H9 (cell line): ENCODE data around the gene MTMR12. TPM values are rescaled to one million over a fixed set of nuclear protein-coding genes. Genes with fewer than 3 reads are reported as not detected.

Source experiments
- DNase-seq: peaks from one replicate; pipeline ENCODE4 v3.0.0-alpha.2; 2017
- H2AFZ ChIP-seq: one replicate; pipeline ENCODE4 v1.6.1; 2013; ENCODE audit warnings: mild to moderate bottlenecking, low read length, control low read depth, moderate library complexity
- H2AK5ac ChIP-seq: 2 replicates; pipeline ENCODE4 v1.6.1; 2013; ENCODE audit warnings: low read length, control low read depth, mixed read lengths; ENCODE audit not compliant: insufficient read length
- H2BK120ac ChIP-seq: one replicate; pipeline ENCODE4 v1.6.1; 2013; ENCODE audit warnings: low read depth, mild to moderate bottlenecking, low read length, control low read depth, inconsistent platforms; ENCODE audit not compliant: poor library complexity, severe bottlenecking
- H2BK12ac ChIP-seq: 2 replicates; pipeline ENCODE4 v1.6.1; 2013; ENCODE audit warnings: low read length, control low read depth, mixed read lengths, low read depth; ENCODE audit not compliant: insufficient read length
- H2BK15ac ChIP-seq: 2 replicates; pipeline ENCODE4 v1.6.1; 2013; ENCODE audit warnings: low read depth, low read length, control low read depth
- H2BK20ac ChIP-seq: one replicate; pipeline ENCODE4 v1.6.1; 2013; ENCODE audit warnings: low read depth, mild to moderate bottlenecking, low read length, control low read depth, inconsistent platforms; ENCODE audit not compliant: poor library complexity, severe bottlenecking
- H2BK5ac ChIP-seq: 2 replicates; pipeline ENCODE4 v1.6.1; 2013; ENCODE audit warnings: low read length, control low read depth, mixed read lengths; ENCODE audit not compliant: insufficient read length
- H3K14ac ChIP-seq: 2 replicates; pipeline ENCODE4 v1.6.1; 2013; ENCODE audit warnings: low read length, control low read depth; ENCODE audit not compliant: insufficient read depth
- H3K18ac ChIP-seq: 2 replicates; pipeline ENCODE4 v1.6.1; 2013; ENCODE audit warnings: low read depth, mild to moderate bottlenecking, mixed read lengths, low read length, control low read depth; ENCODE audit not compliant: insufficient read length
- H3K23ac ChIP-seq: 2 replicates; pipeline ENCODE4 v1.6.1; 2013; ENCODE audit warnings: low read length, control low read depth, mixed read lengths, low read depth; ENCODE audit not compliant: insufficient read length
- H3K23me2 ChIP-seq: 2 replicates; pipeline ENCODE4 v1.6.1; 2013; ENCODE audit warnings: low read depth, mild to moderate bottlenecking, mixed read lengths, low read length, control low read depth; ENCODE audit not compliant: insufficient read length, poor library complexity, severe bottlenecking
- H3K27ac ChIP-seq: 2 replicates; pipeline ENCODE4 v1.5.1; 2013; ENCODE audit warnings: low read length, control low read depth, mixed read lengths, low read depth; ENCODE audit not compliant: insufficient read length
- H3K27me3 ChIP-seq: 2 replicates; pipeline ENCODE4 v1.6.1; 2013; ENCODE audit warnings: low read length, control low read depth, inconsistent platforms; ENCODE audit not compliant: insufficient read depth
- H3K4ac ChIP-seq: 2 replicates; pipeline ENCODE4 v1.6.1; 2013; ENCODE audit warnings: low read depth, mild to moderate bottlenecking, control low read depth, inconsistent platforms, low read length, moderate library complexity
- H3K4me1 ChIP-seq: 2 replicates; pipeline ENCODE4 v1.6.1; 2013; ENCODE audit warnings: low read length, control low read depth, inconsistent platforms; ENCODE audit not compliant: insufficient read depth
- H3K4me2 ChIP-seq: 2 replicates; pipeline ENCODE4 v1.6.1; 2013; ENCODE audit warnings: low read length, control low read depth, mixed read lengths; ENCODE audit not compliant: insufficient read length, insufficient read depth
- H3K56ac ChIP-seq: 2 replicates; pipeline ENCODE4 v1.6.1; 2013; ENCODE audit warnings: low read depth, mild to moderate bottlenecking, mixed read lengths, low read length, control low read depth; ENCODE audit not compliant: insufficient read length
- H3K79me1 ChIP-seq: 2 replicates; pipeline ENCODE4 v1.6.1; 2013; ENCODE audit warnings: low read depth, mild to moderate bottlenecking, moderate library complexity, low read length, control low read depth, inconsistent platforms; ENCODE audit not compliant: insufficient read depth, poor library complexity, severe bottlenecking
- H3K79me2 ChIP-seq: 2 replicates; pipeline ENCODE4 v1.6.1; 2013; ENCODE audit warnings: low read length, control low read depth, inconsistent platforms; ENCODE audit not compliant: insufficient read depth
- H3K9ac ChIP-seq: 2 replicates; pipeline ENCODE4 v1.6.1; 2013; ENCODE audit warnings: low read length, control low read depth, mixed read lengths; ENCODE audit not compliant: insufficient read length; ENCODE audit errors: extremely low read depth
- H3K9me3 ChIP-seq: one replicate; pipeline ENCODE4 v1.6.1; 2013; ENCODE audit warnings: low read depth, low read length, inconsistent platforms; ENCODE audit not compliant: control insufficient read depth
- H3T11ph ChIP-seq: one replicate; pipeline ENCODE4 v1.6.1; 2013; ENCODE audit warnings: mild to moderate bottlenecking, low read length, control low read depth, inconsistent platforms
- H4K20me1 ChIP-seq: one replicate; pipeline ENCODE4 v1.6.1; 2013; ENCODE audit not compliant: control insufficient read depth, insufficient read length, insufficient read depth
- H4K5ac ChIP-seq: 2 replicates; pipeline ENCODE4 v1.6.1; 2013; ENCODE audit warnings: low read depth, mild to moderate bottlenecking, mixed read lengths, low read length, control low read depth; ENCODE audit not compliant: insufficient read length
- H4K8ac ChIP-seq: replicated peaks from 2 replicates; pipeline ENCODE4 v1.6.1; 2013; ENCODE audit warnings: low read length, control low read depth, mixed read lengths, low read depth; ENCODE audit not compliant: insufficient read length
- H4K91ac ChIP-seq: 2 replicates; pipeline ENCODE4 v1.6.1; 2013; ENCODE audit warnings: low read depth, mild to moderate bottlenecking, moderate library complexity, mixed read lengths, low read length, control low read depth; ENCODE audit not compliant: insufficient read length
- H3K27ac Mint-ChIP-seq, 3 experiments: 2 replicates in 2 of 3; 3 replicates in 1 of 3; pipeline ENCODE4 v1.8.0; 2020 to 2021; ENCODE audit warnings: mixed read lengths in 3 of 3, mild to moderate bottlenecking in 1 of 3, moderate library complexity in 1 of 3
- H3K27me3 Mint-ChIP-seq: 2 replicates; pipeline ENCODE4 v1.8.0; 2021; ENCODE audit warnings: low read depth, mild to moderate bottlenecking, moderate library complexity, mixed read lengths
- H3K36me3 Mint-ChIP-seq, 3 experiments: 2 replicates in 2 of 3; 3 replicates in 1 of 3; pipeline ENCODE4 v1.8.0; 2020 to 2021; ENCODE audit warnings: low read depth in 3 of 3, mixed read lengths in 3 of 3; ENCODE audit not compliant: insufficient read depth in 1 of 3
- H3K4me1 Mint-ChIP-seq, 2 experiments: 2 replicates each; pipeline ENCODE4 v1.8.0; 2020; ENCODE audit warnings: mixed read lengths in 2 of 2
- H3K4me3 Mint-ChIP-seq, 2 experiments: 2 replicates in 1 of 2; 3 replicates in 1 of 2; pipeline ENCODE4 v1.8.0; 2020 to 2021; ENCODE audit warnings: mild to moderate bottlenecking in 2 of 2, mixed read lengths in 2 of 2, moderate library complexity in 1 of 2
- H3K9me3 Mint-ChIP-seq, 2 experiments: 2 replicates in 1 of 2; 3 replicates in 1 of 2; pipeline ENCODE4 v1.8.0; 2020; ENCODE audit warnings: mild to moderate bottlenecking in 2 of 2, mixed read lengths in 2 of 2, moderate library complexity in 1 of 2
- WGBS: extraction: QIAGEN DNeasy Blood & Tissue Kit; methylation state at CpG from one replicate; pipeline ENCODE4 v1.1.7; 2013; ENCODE audit warnings: missing lambda C conversion rate, low lambda C conversion rate, mixed read lengths; ENCODE audit not compliant: insufficient read length; ENCODE audit errors: extremely low coverage; 5-methylcytosine and 5-hydroxymethylcytosine counted together
- total RNA-seq: library from RNA; stranded (reverse); gene quantifications from 2 replicates; pipeline ENCODE4 v1.2.1, GENCODE V29; 2021
- TF ChIP-seq, protein P1 (sequence below): fragments of 200-600 bp; sonication (generic); conservative IDR thresholded peaks from 3 replicates; pipeline ENCODE4 v1.8.0; 2021; ENCODE audit warnings: antibody characterized with exemption, mild to moderate bottlenecking

Gene MTMR12
- total RNA-seq, 1 experiment from 2014 or later: 39.3 TPM

DNA sequence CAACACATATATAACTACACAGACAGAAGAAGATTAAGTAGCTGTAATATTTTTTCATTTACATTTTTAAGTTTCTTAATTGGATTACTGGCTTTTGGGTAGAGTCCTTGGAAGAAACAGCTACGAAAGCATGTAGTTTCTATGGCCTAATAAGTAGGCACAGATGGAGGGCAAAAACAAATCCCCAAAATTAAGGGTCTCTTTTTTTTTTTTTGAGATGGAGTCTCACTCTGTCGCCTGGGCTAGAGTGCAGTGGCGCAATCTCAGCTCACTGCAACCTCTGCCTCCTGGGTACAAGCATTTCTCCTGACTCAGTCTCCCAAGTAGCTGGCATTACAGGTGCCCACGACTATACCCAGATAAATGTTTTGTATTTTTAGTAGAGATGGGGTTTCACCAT, 27.1 kb upstream of the MTMR12 start:
- no peak overlapping the region for H2AFZ ChIP-seq
- H3K4me2 ChIP-seq: no peak overlapping the region
- H3K23ac ChIP-seq: no peak overlapping the region
- no peak overlapping the region for H3K9ac ChIP-seq
- H3K27me3 ChIP-seq: no peaks in the 10 kb centered on the region
- no peak overlapping the region for H2BK20ac ChIP-seq
- Mint-ChIP-seq H3K9me3 (peaks cover 77 to 85% of the 10 kb centered on the region in 2 experiments), H3K36me3 (peaks cover 12 to 39% (median 36%) of the 10 kb centered on the region in 3 experiments), H3K27ac (no peak overlapping the region), H3K4me3 (no peak overlapping the region), H3K27me3 (peaks cover 4% of the 10 kb centered on the region; the same call in 1 of the 2 replicates), H3K4me1 (no peaks in the 10 kb centered on the region)
- TF ChIP-seq, protein P1, sequence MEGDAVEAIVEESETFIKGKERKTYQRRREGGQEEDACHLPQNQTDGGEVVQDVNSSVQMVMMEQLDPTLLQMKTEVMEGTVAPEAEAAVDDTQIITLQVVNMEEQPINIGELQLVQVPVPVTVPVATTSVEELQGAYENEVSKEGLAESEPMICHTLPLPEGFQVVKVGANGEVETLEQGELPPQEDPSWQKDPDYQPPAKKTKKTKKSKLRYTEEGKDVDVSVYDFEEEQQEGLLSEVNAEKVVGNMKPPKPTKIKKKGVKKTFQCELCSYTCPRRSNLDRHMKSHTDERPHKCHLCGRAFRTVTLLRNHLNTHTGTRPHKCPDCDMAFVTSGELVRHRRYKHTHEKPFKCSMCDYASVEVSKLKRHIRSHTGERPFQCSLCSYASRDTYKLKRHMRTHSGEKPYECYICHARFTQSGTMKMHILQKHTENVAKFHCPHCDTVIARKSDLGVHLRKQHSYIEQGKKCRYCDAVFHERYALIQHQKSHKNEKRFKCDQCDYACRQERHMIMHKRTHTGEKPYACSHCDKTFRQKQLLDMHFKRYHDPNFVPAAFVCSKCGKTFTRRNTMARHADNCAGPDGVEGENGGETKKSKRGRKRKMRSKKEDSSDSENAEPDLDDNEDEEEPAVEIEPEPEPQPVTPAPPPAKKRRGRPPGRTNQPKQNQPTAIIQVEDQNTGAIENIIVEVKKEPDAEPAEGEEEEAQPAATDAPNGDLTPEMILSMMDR: no peak
- no peaks in the 10 kb centered on the region for H4K20me1 ChIP-seq
- no peak overlapping the region for H3K56ac ChIP-seq
- H4K8ac ChIP-seq: no peak overlapping the region
- no peak overlapping the region for H3K4ac ChIP-seq
- H3K14ac ChIP-seq: no peak overlapping the region
- H4K5ac ChIP-seq: no peak overlapping the region
- no peak overlapping the region for H3K27ac ChIP-seq
- H3T11ph ChIP-seq: no peak overlapping the region
- H2BK15ac ChIP-seq: no peak overlapping the region
- H3K4me1 ChIP-seq: no peaks in the 10 kb centered on the region
- H3K9me3 ChIP-seq: peaks cover 14% of the 10 kb centered on the region
- no peak overlapping the region for H2BK5ac ChIP-seq
- no peak overlapping the region for H2BK120ac ChIP-seq
- DNase-seq: no peak
- no peaks in the 10 kb centered on the region for H3K23me2 ChIP-seq
- no peaks in the 10 kb centered on the region for H3K79me2 ChIP-seq
- H3K79me1 ChIP-seq: no peaks in the 10 kb centered on the region
- H3K18ac ChIP-seq: no peak overlapping the region
- WGBS: no CpG with 5 or more reads among the region's 4 CpGs
- H2AK5ac ChIP-seq: no peak overlapping the region
- H2BK12ac ChIP-seq: no peak overlapping the region
- no peak overlapping the region for H4K91ac ChIP-seq
